Hematopoietic multipotent progenitor cell (in vitro differentiated cells): ENCODE measurements around the gene CPNE4. TPM values are rescaled to one million over a fixed set of nuclear protein-coding genes. Genes with fewer than 3 reads are reported as not detected.

Experiments used
- DNase-seq, 3 donors: peaks; one replicate each; pipeline ENCODE4 v3.0.0-alpha.2; 2011 to 2015; ENCODE audit warnings: low read depth in 2 of 3, low spot score in 2 of 3
- total RNA-seq: library from RNA; depleted of rRNA; stranded (reverse); fragments of >200 nt; gene quantifications from one replicate; pipeline ENCODE4 v1.2.3, GENCODE V29; 2012

CPNE4 gene
- total RNA-seq, 1 donor, result not detected

DNA sequence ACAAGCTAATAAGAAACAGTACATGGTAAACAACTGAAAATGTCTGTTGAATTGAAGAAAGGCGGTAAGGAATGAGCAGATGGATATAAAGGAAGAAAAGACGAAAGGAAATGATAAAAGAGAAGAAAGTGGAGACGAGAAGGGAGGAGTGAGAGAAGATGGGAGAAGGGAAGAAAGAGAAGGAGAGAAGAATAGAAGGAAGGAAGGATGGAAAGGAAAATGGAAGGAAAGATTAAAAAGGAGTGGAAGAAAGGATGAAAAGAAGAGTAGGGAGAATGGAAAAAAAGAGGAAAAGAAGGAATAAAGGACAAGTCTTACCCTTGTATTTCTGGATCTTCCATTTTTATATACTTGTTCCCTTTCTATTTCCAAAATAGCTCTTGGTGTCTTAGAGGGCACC lies 17.7 kb downstream of the CPNE4 start:
- no peak for DNase-seq

DNA sequence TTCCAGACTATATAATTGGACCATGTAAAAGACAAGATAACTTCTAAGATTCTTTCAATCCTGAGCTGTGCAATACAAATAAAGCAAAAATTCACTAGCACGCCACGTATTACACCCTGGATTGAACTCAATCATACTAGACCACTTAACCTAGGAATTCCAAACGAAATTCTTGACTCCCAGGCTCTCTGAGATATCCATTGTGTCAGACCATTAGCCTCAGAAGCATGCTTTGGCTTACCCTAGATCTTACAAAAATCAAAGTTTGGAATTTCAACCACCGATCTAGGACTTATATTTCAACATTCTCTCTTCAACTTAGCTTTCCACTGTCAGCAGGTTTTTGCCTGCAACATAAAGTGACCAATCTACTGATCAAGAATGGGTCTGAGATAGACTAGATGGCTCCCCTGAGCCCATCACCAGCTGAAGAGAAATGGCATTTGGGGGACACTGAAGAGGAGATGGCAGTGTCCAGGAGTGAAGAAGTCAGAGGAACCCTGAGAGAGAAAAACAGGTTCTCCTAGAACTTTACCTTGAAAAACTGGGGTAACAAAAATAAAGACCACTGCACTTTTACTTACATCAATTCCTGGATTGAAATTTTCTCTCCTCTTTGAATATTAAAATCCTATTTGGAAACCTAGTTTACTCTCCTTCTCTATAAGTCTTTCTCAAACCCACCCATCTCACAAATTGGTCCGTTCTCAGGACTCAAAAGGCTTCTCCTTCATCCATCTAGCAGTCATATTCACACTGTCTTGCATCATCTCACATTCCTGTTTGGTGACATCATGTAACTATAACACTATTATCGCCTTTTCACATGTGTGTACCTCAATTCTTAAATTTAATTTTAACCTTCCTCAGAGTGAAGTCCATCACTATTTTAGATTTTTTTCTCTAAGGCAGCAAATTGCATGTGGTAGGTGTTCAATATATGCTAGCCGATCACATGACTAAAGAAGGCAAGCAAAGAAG lies 18.5 kb downstream of the CPNE4 start:
- DNase-seq, result no peak

DNA sequence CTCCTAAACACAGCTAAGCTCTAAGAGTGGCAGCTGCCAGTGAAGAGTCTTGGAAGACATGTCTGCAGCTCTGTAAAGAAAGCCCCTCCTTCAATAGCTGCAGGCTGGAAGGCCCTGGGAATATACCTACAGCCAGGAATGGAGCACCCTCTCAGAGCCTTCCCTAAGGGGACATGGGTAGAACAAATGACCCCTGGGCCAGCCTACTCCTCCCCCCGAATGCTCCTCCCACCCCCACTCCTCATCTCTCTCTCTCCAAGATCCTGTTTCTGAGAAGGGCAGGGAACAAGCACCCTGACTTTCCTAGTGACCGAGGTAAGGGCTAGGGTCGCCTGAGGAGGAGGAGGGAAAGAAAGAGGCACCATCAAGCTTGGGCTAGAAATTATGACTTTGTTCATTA lies 20.7 kb downstream of the CPNE4 start:
- DNase-seq, result no peak

DNA sequence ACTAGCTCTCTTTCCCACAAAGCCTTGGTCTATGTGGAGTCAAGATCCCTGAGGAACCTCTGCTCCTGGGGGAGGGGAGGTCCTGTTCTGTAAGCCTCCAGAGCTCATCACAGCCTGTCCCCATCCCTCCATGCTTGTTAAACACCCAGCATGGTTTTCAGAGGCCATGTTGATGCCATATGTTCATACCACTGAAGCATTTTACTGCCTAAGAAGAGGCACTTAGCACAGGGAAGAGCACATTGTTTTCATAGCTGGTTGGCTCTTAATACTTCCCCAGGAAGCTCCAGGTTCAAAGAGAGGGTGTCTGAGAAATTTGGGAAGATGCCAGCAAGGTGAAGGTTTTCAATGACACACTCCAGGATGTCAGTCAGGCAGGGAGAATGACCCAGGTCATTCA lies 25.6 kb downstream of the CPNE4 start:
- no peak for DNase-seq

DNA sequence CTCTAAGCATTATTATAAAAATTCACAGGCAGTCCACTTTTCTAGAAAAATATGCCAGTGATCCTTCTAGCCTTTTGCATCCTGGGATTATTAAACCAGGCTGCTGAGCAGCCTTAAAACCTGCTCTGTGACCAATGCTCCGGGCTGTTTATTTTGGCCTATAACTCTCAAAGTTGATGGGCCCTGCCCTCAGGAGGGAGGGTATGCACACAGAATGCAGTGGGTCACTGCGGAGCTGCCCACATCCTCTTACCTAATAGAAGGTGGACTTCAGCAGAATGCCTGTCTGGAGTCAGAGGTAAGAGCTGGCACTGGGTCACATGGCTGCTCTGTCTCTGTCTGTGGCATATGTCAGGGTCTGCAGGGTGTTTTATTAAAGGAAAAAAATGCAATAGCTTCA lies 26.0 kb downstream of the CPNE4 start:
- DNase-seq, result no peak

DNA sequence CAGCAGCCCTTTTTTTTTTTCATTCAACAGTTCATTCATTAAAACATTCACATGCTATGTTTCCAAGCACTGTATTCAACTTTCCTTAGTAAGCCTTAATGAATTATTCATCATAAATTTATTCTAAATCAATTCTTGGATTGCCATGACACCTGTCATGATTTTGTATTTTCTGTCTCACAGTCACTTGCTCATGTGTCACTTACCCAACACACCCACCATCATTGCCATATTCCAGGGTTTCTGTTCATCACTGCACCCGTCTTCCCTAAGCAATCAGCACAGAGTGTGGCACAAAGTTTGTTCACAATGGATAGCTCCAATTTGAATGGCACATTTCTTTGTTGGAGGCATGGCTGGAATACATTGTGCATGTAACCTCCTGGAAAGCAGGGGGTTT lies 27.2 kb downstream of the CPNE4 start:
- DNase-seq, result no peak

DNA sequence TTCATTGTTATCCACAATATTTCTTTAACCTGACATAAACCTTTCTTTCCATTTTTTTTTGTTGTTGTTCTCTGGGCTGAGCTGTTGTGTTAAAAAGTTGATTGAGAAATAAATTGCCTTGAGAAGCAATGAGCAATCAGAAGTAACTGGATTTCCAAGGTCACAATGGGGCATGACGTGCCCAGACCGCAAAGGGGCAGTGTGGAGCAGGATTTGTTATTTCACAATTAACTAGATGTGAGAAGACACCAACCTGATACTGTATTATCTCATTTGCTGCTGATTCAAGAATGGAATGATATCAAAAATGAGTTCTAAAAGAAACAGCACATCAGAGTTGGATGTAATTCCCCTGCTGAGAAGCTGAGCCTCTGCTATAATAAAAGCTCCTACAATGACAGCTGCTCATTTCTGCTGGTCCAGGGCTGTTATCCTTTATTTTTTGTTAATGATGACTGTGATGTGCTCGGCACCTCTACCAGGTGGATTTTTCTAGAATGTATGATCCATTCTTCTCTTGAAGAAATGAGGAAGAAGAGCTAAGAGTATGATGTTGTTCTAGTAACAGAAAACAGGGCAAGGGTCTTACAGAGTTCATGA lies 28.1 kb downstream of the CPNE4 start:
- DNase-seq, result peak in 2 of 3 donors; percentile 8 to 48

DNA sequence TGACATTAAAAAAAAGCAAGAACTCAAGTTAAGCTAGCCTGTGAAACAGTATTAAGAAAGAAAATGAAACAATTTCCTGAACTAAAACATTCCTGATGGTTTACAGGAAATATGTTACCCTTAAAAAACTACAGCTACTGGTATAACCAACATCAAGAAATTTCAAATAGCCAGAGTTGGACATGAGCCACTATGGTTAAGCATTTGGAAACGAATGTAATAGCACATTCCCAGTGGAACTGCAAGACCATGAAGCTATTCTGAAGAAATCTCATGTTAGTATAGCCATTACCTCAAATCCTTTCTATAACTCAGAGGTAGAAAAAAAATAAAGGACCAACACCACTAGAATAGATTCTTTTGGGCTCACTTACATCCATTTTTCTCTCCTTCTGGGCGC lies 30.2 kb downstream of the CPNE4 start:
- no peak for DNase-seq

DNA sequence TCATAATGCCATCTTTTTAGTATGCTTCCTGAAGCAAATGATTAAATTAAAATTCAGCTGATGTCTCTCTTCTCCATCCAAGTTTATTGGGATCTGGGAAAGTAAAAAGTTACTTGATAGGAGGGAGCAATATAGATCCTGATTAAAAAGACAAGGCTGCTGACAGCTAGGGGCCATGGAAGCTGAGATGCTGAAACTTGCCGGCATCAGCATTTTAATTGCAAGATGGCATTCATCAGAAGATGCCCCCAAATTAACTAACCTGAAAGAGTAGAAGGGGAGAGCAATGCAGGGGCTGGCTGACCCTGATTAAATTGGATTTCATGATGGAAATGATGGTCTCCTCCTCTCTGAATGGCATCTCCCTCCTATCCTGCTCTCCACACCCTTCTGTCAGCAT lies 31.1 kb downstream of the CPNE4 start:
- no peak for DNase-seq

DNA sequence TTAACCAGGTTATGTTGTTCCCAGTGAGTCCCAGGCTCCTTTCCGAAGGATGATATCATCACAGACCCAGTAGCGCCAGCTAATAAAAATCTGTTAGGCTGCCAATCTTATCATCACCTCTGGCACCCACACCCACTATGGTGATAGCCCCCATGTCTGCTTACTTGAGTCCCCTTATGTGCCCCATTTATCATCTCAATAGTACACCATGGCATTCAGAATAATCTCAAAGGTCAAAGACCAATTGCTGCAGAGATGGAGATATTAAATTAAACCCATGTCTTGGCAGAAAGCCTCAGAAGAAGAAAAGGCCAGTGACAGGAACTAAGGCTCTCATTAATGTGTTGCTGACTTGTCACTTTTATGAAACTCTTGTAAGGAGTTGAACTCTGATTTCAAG lies 32.8 kb downstream of the CPNE4 start:
- DNase-seq, result no peak

DNA sequence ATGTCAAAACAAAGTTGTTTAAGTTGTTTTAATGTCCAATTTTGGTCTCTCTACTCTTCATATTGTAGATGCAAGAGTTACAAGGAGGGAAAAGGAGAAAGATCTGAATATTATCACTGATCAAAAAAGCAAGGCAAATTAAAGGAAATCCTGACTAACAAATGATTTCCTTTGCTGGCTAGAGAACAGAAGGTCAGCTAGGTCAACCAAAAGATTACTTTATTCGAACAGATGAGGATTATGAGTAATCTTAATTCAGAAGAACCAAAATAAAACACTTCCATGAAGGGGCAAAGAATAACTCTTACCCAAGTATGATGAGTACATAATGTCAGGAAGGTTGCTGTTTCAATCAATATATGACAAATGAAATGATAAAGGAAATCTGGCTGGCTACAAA lies 33.8 kb downstream of the CPNE4 start:
- no peak for DNase-seq

DNA sequence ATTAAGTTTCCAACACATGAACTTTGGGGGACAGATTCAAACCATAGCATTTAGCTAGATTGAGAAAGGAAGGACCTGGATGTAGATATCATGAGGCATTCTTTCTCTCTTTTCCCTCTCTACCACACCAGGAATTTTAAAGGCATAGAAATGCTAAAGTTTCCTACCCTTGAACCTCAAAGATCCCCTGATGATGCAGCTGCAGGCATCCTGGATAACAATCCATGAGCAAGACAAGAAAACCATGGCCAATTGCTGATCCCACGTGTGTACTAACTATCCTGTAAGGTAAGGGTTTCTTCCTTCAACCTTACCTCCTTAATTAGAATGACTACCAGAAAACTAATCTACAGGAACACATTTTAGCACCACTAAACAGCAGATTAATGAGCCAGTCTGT lies 36.8 kb downstream of the CPNE4 start:
- no peak for DNase-seq

DNA sequence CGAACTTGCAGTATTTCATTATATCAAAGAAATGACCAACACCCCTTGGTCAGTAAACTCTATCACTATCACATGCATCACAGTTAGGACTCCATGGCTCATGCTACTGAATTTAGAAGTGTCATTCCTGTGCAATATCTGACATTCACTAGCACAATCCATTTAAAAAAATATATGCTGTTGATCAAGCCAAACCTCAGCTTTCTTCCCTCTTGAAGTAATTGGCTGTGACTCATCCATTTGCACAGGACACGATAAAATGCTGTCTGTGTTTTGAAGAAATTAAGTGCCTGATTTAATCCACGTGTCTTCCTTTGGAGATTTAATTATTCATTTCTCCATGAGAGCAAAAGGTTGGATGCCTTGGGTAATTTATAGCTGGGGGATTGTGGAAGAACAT lies 38.9 kb downstream of the CPNE4 start:
- no peak for DNase-seq

DNA sequence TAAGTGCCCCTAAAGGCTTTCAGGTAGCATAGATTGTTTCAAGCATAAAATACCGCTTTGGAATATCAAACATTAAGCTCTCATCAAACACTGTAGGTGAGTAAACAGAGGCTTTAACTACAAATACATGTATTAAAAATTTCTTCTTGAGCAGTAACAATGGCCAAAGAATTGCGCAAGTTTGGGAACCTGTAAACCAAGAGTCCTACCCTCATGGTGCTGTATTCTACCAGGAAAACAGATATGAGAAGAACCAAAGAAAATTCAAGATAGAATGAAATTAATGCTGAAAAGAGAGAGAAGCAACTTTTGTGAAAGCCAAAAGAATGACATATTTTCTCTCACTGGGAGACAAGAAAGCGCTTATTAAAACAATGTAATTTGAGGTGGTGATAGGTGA lies 45.5 kb downstream of the CPNE4 start:
- no peak for DNase-seq

DNA sequence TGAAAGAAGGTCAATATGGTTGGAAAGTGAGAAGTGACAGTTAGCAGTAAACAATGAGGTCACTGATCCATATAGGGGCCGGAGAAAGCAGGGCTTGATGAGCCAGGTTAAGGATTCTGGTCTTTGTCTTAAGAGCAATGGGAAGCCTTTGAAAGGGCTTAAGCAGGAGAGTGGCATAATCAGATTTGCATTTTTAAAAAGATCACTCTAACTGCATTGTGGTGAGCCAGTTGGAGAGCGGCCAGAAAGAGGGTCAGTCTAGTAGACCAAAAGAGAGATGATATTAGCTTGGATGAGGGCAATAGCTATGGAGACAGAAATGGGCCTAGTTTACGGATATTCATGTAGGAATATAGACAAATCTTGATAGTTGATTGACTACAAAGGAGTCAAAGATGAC lies 46.6 kb downstream of the CPNE4 start:
- DNase-seq, result no peak

DNA sequence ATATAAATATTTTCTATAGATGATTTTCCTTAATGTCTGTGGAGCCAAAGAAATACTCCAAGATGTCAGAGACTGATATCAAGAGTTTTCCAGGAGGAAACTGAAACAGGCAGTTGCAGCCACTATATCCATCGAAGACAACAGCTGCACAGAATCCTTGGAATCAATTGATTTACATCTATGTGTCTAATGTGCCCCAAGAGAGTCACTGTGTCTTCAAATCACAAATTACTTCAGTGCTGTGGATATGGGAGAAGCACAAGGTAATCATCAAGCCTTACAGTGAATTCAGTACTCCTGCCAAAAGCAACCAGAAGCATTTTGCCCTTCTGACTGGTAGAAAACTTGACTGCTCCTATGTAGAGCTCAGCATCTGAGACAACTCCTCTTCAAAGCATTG lies 51.1 kb downstream of the CPNE4 start:
- DNase-seq, result no peak

DNA sequence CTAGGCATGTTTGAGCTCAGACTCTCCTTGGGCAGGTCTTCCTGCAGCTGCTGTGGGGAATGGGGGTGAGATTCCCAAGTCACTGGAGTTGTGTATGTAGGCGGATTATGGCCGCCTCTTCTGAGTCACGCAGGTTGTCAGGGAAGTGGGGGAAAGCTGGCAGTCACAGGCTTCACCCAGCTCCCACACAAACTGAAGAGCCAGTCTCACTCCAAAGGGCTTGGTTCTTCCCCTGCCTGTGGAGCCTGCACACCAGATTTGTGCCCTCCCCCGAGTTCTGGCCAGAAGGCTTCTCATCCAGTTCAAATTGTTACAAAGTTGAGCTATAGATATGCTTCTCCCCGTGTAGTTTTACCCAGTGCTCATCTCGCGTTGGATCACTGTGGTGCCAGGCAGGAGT lies 53.5 kb downstream of the CPNE4 start:
- no peak for DNase-seq

DNA sequence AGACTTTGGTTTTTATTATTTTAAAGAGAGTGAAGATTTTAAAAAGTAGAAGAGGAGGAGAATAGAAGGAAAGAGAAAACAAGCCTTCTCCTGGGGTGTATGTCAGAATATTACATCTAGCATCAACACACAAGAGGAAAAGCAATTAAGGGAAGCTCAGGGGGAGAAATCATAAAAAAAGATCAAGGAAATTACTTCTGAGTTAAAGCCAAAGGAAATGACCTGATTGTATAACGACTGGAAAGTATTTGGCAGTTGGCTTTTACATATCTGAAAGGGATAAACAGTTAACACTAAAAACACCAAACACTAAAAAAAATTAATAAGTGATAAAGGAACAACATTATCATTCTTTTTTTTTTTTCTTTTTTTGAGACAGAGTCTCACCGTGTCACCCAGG lies 58.4 kb downstream of the CPNE4 start:
- no peak for DNase-seq

DNA sequence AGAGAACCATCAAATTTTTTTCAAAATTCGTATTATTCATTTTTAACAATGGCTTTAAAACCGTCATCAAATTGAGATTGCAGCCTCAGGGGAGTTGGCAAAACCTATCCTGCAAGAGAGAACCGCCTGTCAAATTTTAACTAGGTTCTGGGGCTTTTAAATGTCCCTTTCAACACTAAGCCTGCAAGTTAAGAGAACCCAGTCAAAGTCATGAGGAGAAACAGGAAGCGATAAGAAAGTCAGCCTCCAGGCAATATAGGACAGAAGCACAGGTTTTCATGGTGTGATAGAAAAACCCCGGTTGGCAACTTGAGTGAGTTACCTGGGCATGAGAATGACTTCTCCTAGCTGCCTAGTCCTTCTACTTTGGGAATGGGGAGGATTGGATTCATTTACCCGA lies 59.8 kb downstream of the CPNE4 start:
- no peak for DNase-seq

DNA sequence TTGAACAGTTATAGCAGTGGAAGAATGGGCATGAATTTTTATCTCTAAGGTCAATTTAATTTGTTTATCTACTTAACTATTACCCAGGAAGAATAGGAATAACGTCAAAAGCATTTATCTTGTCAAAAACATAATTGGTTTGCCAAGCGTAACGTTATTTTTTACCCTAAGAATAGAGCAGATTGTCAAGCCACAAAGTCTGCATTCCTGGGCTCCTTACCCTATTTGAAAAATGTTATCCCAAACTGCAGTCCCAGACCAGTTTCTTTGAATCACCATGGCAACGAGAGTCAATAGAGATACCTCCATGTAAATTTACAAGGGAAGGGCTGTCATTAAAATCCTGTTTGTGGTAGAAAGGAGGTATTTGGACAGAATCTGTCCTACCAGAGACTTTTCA lies 61.1 kb downstream of the CPNE4 start:
- DNase-seq, result no peak

DNA sequence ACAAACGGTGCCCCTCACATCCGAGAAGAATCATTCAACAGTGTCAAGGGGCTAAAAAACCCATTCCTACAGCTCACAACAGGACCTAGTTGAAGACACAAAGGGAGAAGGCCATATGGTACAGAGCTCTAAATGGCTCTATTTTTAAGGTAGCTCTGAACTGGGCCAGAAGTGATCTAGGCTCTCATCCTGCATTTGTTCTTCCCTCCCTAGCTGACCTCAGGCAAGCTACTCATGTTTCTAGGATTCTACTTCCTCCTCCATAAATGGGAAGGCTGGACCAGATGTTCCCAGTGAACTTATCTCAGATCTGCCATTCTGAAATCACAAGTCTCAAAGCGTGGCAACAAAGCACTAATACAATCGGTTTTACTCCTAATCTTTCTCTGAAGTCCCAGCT lies 62.3 kb downstream of the CPNE4 start:
- no peak for DNase-seq

DNA sequence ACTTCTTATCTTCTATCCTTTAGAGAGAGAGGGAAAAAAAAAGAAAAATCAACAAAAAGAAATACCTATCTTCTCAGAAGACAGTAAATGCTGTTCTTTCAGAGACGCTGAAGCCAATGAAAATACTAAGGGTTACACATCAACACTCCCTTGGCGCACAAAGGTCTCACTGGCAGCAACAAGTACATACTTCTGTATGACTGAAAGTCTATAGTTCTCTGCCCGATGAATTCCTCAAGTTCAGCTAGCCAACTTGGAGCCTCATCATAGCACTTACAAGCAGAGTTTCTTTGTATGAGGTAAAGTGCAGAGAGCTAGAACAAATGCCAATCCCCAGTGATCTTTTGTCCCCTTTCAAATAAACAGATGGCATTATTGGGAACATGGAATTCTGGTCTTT lies 62.7 kb downstream of the CPNE4 start:
- DNase-seq, result no peak
